Gastrocnemius medialis (tissue), 4 donors: ENCODE measurements around the gene CNST.

Experiments
- CTCF ChIP-seq, 5 experiments: fragments of 450-650 bp in 3 of 5; fragments of 200-600 bp in 2 of 5; sonication (generic) in 2 of 5; IDR thresholded peaks in 4 of 5; conservative IDR thresholded peaks in 1 of 5; 1 replicate in 4 of 5; 2 replicates in 1 of 5; pipeline ENCODE4 v1.5.1; 2016 to 2019; ENCODE audit warnings: antibody characterized with exemption in 5 of 5, mild to moderate bottlenecking in 3 of 5, moderate library complexity in 3 of 5
- POLR2A ChIP-seq, 2 donors: fragments of 450-650 bp; IDR thresholded peaks; one replicate each; pipeline ENCODE4 v1.6.1; 2017; ENCODE audit warnings: antibody characterized with exemption in 2 of 2, mild to moderate bottlenecking in 2 of 2, moderate library complexity in 2 of 2

DNA sequence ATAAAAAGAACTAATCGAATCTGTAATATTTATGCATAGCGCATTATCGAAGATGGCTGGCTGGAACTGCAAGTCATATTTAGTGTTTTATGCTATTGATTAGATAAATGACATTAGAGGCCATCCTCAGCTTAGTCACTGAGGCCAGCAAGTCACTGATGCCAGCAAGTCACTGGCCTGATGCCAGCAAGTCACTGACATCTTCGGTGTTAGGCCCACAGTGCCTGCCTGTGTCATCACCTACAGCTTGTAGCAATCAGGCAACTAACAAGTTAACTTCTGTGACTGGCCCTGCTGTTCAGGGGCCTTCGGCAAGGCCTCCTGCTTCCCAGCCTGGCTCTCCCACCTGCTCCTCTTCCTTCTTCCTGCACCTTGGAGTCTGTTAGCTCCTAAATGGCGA, 92.3 kb downstream of the CNST start:
- TF ChIP-seq POLR2A (IDR thresholded peaks at IDR 0.05) (no peak), CTCF (IDR thresholded peaks at IDR 0.05 in 4 of 5, conservative IDR thresholded peaks at IDR 0.05 in 1 of 5) (no peak)
